Measurements from ENCODE around the gene IZUMO2.
"Not testable (repeated sequence)": the region's sequence is repeated elsewhere in the genome, so short reads cannot be mapped to it uniquely, and the experiment has no call there.

IZUMO2 gene

DNA sequence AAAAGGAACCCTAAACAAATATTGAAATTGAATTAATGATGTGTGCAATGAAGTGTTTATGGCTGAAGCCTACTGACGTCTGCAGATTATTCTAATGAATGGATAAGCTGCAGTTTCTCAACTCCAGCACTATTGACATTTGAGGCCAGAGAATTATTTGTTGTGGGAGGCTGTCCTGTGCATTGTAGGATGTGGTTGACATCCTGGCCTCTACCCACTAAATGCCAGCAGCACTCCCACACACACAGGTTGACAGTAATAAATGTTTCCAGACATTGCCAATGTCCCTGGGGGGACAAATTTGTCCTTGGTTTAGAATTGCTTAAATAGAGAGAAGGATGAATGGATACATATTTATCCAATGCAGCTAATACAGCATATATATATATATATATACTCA, 21.1 kb upstream of the IZUMO2 start:
- no peak for DNase-seq (ENCODE audit: low spot score)

- DNase-seq (ENCODE audit: low spot score): no peak
These were observed 18.0 kb upstream of the IZUMO2 start for GRCh38 chr19:50181121-50181520.

GRCh38 chr19:50178859-50179537, 15.9 kb upstream of the IZUMO2 start:
- no peak for DNase-seq (ENCODE audit: low spot score)

DNA sequence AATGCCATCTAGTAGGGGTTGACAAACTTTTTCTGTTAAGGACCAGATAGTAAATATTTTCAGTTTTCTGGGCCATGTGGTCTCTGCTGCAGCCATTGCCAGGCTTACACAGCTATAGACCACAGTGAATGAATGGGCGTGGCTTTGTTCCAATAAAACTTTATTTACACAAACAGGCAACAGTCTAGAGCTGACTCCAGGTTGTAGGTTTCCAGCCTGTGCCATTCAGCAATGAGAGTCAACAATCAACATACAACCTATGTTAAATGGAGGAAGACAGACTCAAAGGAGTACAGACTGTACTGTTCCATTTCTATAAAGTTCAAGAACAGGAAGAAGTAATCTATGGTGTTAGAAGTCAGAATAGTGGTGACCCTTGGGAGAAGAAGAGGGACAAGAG, 15.2 kb upstream of the IZUMO2 start:
- no peak for DNase-seq (ENCODE audit: low spot score)

DNA sequence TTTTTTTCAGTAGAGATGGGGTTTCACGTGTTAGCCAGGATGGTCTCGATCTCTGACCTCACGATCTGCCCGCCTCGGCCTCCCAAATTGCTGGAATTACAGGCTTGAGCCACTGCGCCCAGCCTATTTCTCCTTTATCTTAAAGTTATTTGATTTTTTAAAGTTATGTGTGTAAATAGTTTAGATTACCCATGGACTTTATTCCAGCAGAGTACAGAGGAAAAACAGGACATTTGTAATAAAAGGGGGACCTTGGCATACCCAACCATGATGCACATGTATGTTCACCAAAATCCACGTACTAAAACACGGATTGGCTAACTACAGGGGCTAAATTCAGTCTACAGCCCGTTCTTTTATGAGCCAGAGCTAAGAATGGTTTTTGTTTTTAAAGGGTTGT, 13.7 kb upstream of the IZUMO2 start:
- no peak for DNase-seq (ENCODE audit: low spot score)

GRCh38 chr19:50175924-50176323, 12.8 kb upstream of the IZUMO2 start:
- DNase-seq (ENCODE audit: low spot score): no peak

- DNase-seq (ENCODE audit: low spot score): no peak
These were observed 11.2 kb upstream of the IZUMO2 start for GRCh38 chr19:50174100-50174793.

DNA sequence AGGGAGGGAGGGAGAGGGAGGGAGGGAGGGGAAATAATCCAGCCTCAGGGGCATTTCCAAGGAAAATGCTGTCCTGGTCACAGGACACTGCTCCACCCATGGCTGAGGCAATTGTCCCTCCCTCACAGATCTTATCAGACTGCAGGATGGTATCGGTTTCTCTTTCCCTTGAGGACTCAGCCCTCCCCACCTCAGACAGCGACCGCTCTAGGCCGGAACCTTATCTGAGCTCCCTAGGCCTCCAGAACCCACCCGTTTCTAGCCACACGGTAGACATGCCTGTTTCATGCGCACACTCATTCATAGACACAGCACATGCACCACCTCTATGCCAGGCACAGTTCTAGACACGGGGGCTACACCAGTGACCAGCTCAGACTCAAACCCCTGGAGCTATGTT, 10.0 kb upstream of the IZUMO2 start:
- DNase-seq (ENCODE audit: low spot score): no peak

GRCh38 chr19:50172726-50173125, 9.6 kb upstream of the IZUMO2 start:
- DNase-seq (ENCODE audit: low spot score): no peak

DNA sequence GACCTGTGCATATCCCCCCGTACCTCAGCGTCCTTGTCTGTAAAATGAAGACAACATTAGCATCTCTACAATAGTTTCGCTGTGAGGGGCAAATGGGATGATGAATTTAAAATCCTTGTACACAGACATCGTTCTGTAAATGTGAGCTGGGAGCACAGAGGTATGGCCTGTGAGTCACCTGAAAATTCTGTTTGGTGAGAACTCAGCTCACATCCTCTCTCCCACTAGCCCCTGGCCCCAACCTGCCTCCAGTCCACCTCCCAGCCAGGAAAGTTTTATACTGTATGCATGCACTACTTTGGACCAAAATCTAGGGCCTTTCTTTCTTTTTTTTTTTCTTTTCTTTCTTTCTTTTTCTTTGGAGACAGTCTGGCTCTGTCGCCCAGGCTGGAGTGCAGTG, 8.7 kb upstream of the IZUMO2 start:
- no peak for DNase-seq (ENCODE audit: low spot score)

GRCh38 chr19:50167314-50167721, 4.2 kb upstream of the IZUMO2 start:
- DNase-seq (ENCODE audit: low spot score): no peak

- no peak for DNase-seq (ENCODE audit: low spot score)
These were observed 4.0 kb downstream of the IZUMO2 start for GRCh38 chr19:50159078-50159477.

- DNase-seq (ENCODE audit: low spot score): no peak
These were observed 4.5 kb downstream of the IZUMO2 start for GRCh38 chr19:50158577-50158976.

- DNase-seq (ENCODE audit: low spot score): no peak
These were observed 7.5 kb downstream of the IZUMO2 start for GRCh38 chr19:50155520-50156109.

DNA sequence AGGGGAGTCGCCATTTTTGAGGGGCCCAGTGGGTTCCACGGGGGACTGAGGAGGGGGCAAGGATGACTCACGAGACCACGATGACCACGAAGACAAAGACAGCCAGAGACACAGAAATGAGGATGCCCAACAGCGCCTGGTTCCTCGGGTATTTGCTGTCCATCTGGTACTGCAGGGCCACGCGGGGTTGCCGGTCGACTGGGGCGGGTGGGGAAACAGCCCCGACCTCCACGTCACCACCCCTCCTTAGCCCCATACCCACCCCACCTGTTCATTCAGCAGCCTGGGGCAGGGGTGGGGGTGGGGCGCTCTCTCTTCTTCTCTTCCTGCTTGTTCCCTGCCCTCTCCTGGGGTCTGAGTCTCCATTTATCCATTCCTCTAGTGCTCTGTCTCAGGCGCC, 8.6 kb downstream of the IZUMO2 start:
- DNase-seq (ENCODE audit: low spot score): no peak

DNA sequence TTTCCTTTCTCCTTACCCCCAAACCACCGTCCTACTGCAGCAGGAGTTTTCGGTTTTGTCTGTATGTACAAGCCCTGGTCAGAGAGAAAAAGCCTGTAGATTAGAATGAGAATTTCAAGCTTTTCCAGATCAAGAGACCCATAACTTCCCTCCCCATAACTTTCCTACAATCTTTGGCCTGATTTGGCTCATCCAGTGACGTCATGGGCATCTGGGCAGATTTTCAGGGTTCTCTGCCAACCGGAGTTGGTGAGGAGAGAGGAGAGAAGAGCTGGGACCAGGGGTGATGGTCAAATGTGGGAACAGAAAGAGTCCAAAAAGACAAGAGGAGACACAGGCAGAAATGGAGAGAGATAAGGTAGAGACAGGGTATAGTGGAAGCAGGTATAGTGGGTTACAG, 10.5 kb downstream of the IZUMO2 start:
- DNase-seq (ENCODE audit: low spot score): no peak

DNA sequence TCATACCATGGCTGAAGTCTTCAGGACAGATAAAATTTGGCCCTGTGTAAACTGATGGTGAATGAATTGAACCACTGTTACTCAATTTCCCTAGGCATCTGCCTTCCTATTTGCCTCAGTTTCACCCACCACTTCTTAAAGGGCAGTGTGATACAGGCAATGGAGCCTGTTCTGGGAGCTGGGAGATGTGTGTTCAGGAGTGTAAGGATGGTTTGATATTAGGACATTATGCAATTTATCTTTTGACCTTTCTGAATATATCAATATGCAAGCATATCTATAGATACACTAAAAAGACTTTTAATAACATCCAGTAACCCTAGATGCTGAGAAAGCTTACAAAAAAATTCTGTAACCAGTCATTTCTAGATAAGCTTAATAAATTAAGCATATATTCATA, 14.6 kb downstream of the IZUMO2 start:
- no peak for DNase-seq (ENCODE audit: low spot score)

DNA sequence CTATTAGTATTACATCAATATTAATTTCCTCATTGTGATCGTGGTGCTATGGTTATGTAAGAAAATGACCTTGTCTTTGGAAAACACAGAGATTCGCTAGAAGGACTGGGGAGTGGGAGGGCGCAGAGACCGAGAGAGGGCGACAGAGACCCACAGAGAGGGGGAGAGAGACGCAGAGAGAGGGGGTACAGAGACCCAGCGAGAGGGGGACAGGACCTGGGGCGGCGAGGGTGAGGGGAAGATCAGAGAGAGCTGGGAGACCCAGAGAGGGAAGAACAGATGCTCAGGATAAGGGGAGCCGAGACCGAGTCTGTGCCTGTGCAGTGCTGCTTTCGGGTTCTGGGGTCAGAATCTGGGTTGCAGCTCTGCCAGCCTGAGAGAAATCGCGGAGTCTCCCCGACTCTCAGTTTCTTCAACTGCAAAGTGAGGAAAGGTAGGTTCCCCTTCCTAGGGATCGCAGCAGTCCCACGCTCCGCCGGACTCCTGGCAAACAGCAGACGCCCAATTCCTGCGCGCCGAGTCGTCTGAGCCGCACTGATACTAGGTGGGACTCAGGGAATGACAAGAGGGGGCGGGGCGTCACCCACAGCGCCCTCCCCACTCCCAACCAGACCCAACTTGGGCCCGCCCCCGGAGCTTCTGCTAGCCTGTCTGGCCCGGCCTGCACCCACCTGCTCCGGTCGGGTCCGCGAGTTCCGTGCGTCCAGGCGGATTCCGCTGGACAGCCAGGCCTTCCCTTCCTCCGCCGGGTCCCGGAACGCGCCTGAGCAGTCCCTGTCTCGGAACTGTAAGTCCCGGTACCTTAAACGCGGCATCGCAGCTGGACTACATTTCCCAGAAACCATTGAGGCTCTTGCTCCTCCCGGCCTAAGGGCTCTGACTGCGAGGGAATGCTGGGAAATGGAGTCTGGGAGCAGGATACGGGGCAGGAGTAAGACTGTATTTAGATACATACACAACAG, 15.3 kb downstream of the IZUMO2 start:
- peak; percentile 83 for DNase-seq (ENCODE audit: low spot score)

DNA sequence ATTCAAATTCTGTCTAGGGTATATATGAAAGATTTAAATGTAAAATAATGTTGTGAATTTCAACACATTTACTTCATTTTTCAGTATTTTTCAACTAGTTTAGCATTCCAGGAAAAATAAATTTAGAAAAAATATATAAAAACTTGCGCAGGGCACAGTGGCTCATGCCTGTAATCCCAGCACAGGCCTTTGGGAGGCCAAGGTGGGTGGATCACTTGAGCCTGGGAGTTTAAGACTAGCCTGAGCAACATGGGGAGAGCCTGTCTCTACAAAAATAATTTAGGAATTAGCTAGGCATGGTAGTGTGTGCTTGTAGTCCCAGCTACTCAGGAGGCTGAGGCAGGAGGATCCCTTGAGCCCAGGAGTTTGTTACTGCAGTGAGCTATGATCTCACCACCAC, 21.2 kb downstream of the IZUMO2 start:
- DNase-seq (ENCODE audit: low spot score): not testable (repeated sequence)

DNA sequence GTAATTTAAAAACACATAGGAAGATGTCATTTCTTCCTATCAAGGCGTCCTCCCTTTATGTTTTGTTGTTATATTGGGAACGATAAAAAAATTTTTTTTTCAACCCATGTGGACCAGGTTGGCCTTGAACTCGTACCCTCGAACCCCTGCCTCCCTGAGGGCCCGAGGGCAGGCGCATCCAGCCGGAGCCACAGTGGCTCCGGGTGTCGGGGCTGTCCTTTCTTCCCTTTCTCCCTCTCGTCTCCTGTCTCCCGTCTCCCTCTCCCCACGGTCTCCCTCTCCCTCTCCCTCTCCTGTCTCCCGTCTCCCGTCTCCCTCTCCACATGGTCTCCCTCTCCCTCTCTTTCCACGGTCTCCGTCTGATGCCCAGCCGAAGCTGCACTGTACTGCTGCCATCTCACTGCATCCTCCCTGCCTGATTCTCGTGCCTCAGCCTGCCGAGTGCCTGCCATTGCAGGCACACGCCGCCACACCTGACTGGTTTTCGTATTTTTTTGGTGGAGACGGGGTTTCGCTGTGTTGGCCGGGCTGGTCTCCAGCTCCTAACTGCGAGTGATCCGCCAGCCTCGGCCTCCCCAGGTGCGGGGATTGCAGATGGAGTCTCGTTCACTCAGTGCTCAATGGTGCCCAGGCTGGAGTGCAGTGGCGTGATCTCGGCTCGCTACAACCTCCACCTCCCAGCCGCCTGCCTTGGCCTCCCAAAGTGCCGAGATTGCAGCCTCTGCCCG, 22.8 kb downstream of the IZUMO2 start:
- not testable (repeated sequence) for DNase-seq (ENCODE audit: low spot score)

DNA sequence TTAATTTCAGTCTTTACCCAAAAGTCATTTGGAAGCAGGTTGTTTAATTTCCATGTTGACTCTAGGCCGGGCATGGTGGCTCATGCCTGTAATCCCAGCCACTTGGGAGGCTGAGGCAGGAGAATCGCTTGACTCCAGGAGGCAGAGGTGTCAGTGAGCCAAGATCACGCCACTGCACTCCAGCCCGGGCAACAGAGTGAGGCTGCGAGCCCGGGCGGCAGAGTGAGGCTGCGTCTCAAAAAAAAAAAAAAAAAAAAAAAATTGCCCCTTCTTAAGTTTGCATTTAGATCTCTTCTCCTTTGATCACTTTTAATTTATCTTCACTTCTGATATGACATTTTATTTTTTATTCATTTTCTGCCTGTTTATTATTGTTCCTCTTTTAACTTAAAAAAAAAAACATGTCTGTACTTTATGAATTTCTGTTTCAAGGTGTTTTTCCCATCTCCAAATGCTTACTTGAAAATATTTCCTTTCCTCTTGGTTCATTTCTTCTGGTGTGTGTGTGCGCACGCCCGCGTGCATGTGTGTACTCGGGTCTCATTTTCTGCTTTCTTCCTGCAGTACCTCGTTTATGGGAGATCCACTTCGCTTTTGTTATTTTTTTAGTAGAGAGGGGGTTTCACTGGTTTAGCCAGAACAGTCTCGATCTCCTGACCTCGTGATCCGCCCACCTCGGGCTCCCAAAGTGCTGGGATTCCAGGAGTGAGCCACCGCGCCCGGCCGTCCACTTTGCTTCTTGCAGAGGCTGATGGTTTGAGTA, 26.3 kb downstream of the IZUMO2 start:
- not testable (repeated sequence) for DNase-seq (ENCODE audit: low spot score)
